Mucosa of stomach (tissue), 1 donor: Measurements from ENCODE around the gene EZH1.
"Not testable (repeated sequence)": the region's sequence is repeated elsewhere in the genome, so short reads cannot be mapped to it uniquely, and the experiment has no call there.

ENCODE experiments used
- H3K27me3 ChIP-seq: one replicate; pipeline ENCODE4 v1.7.0; 2013; ENCODE audit warnings: mild to moderate bottlenecking, low read length; ENCODE audit not compliant: control insufficient read depth, insufficient read depth
- H3K36me3 ChIP-seq: one replicate; pipeline ENCODE4 v1.7.0; 2013; ENCODE audit warnings: low read length; ENCODE audit not compliant: control insufficient read depth, insufficient read depth
- H3K4me1 ChIP-seq: one replicate; pipeline ENCODE4 v1.7.0; 2013; ENCODE audit warnings: mild to moderate bottlenecking, low read length; ENCODE audit not compliant: control insufficient read depth, insufficient read depth
- H3K4me3 ChIP-seq: one replicate; pipeline ENCODE4 v1.7.0; 2013; ENCODE audit warnings: low read length
- H3K9ac ChIP-seq: one replicate; pipeline ENCODE4 v1.7.0; 2013; ENCODE audit warnings: mild to moderate bottlenecking, low read length, moderate library complexity
- H3K9me3 ChIP-seq: one replicate; pipeline ENCODE4 v1.7.0; 2013; ENCODE audit warnings: mild to moderate bottlenecking, low read length, moderate library complexity; ENCODE audit not compliant: control insufficient read depth
- donor health status: Pancreatic carcinoma.

The EZH1 gene

GRCh38 chr17:42780851-42781638 lies 36.2 kb upstream of the EZH1 start:
- Histone ChIP-seq H3K27me3 (peaks cover 59% of the 10 kb centered on the region), H3K4me1 (peaks cover 23% of the 10 kb centered on the region), H3K4me3 (no peak overlapping the region), H3K9ac (peak overlapping the region; percentile 38), H3K36me3 (no peaks in the 10 kb centered on the region), H3K9me3 (no peaks in the 10 kb centered on the region)

GRCh38 chr17:42779936-42780850 lies 35.4 kb upstream of the EZH1 start, which contains the start of gene WNK4:
TSS of gene WNK4 (plus strand) at chr17:42780610. CDS start at chr17:42780699, 89 bp downstream.
- peak within 1 kb of the TSS; percentile 43 for H3K9ac ChIP-seq
- H3K4me3 ChIP-seq = no peak within 1 kb of the TSS
- H3K36me3 ChIP-seq = peaks cover 8% of the 10 kb centered on the region
- H3K27me3 ChIP-seq = peaks cover 50% of the 10 kb centered on the region
- H3K9me3 ChIP-seq = no peaks in the 10 kb centered on the region
- peaks cover 23% of the 10 kb centered on the region for H3K4me1 ChIP-seq

GRCh38 chr17:42779304-42779935 lies 34.6 kb upstream of the EZH1 start:
- Histone ChIP-seq H3K27me3 (peaks cover 42% of the 10 kb centered on the region), H3K4me3 (no peak overlapping the region), H3K4me1 (peaks cover 24% of the 10 kb centered on the region), H3K9ac (peak overlapping the region; percentile 43), H3K36me3 (peaks cover 8% of the 10 kb centered on the region), H3K9me3 (no peaks in the 10 kb centered on the region)

GRCh38 chr17:42778570-42778969 lies 33.7 kb upstream of the EZH1 start:
- H3K27me3 ChIP-seq = peaks cover 34% of the 10 kb centered on the region
- no peak overlapping the region for H3K9ac ChIP-seq
- no peaks in the 10 kb centered on the region for H3K9me3 ChIP-seq
- H3K4me1 ChIP-seq = peaks cover 31% of the 10 kb centered on the region
- H3K4me3 ChIP-seq = no peak overlapping the region
- peaks cover 8% of the 10 kb centered on the region for H3K36me3 ChIP-seq

GRCh38 chr17:42775534-42776098 lies 30.8 kb upstream of the EZH1 start:
- no peaks in the 10 kb centered on the region for H3K9me3 ChIP-seq
- H3K4me3 ChIP-seq = no peak overlapping the region
- H3K27me3 ChIP-seq = peaks cover 5% of the 10 kb centered on the region
- H3K9ac ChIP-seq = no peak overlapping the region
- peaks cover 8% of the 10 kb centered on the region for H3K36me3 ChIP-seq
- H3K4me1 ChIP-seq = peaks cover 31% of the 10 kb centered on the region

GRCh38 chr17:42774066-42774745 lies 29.4 kb upstream of the EZH1 start:
- peaks cover 8% of the 10 kb centered on the region for H3K36me3 ChIP-seq
- H3K27me3 ChIP-seq = no peaks in the 10 kb centered on the region
- H3K4me1 ChIP-seq = peaks cover 19% of the 10 kb centered on the region
- no peaks in the 10 kb centered on the region for H3K9me3 ChIP-seq
- H3K9ac ChIP-seq = peak overlapping the region; percentile 93
- H3K4me3 ChIP-seq = peak overlapping the region; percentile 86

- Histone ChIP-seq H3K27me3 (no peaks in the 10 kb centered on the region), H3K36me3 (peaks cover 8% of the 10 kb centered on the region), H3K9me3 (no peaks in the 10 kb centered on the region), H3K9ac (peak within 1 kb of the TSS; percentile 93), H3K4me3 (peak within 1 kb of the TSS; percentile 86), H3K4me1 (peaks cover 19% of the 10 kb centered on the region)
These were observed 28.6 kb upstream of the EZH1 start, which contains the start of gene VPS25 for GRCh38 chr17:42773290-42774035. TSS of gene VPS25 (plus strand) at chr17:42773449. CDS start at chr17:42773476, 27 bp downstream.

- H3K9me3 ChIP-seq = no peaks in the 10 kb centered on the region
- H3K4me3 ChIP-seq = peak overlapping the region; percentile 86
- no peaks in the 10 kb centered on the region for H3K27me3 ChIP-seq
- peaks cover 8% of the 10 kb centered on the region for H3K36me3 ChIP-seq
- peak overlapping the region; percentile 93 for H3K9ac ChIP-seq
- peaks cover 19% of the 10 kb centered on the region for H3K4me1 ChIP-seq
These were observed 28.1 kb upstream of the EZH1 start for GRCh38 chr17:42772945-42773289.

GRCh38 chr17:42769964-42770363 lies 25.1 kb upstream of the EZH1 start:
- H3K9me3 ChIP-seq, H3K9ac ChIP-seq, H3K27me3 ChIP-seq, H3K36me3 ChIP-seq, H3K4me3 ChIP-seq: not testable (repeated sequence)
- H3K4me1 ChIP-seq = peaks cover 19% of the 10 kb centered on the region

- not testable (repeated sequence) for H3K4me3 ChIP-seq, H3K9ac ChIP-seq, H3K9me3 ChIP-seq, H3K27me3 ChIP-seq, H3K36me3 ChIP-seq
- peaks cover 16% of the 10 kb centered on the region for H3K4me1 ChIP-seq
These were observed 23.2 kb upstream of the EZH1 start for GRCh38 chr17:42768006-42768405.

GRCh38 chr17:42767512-42767911 lies 22.7 kb upstream of the EZH1 start:
- Histone ChIP-seq H3K27me3 (peaks cover 5% of the 10 kb centered on the region), H3K9ac (no peak overlapping the region), H3K36me3 (no peaks in the 10 kb centered on the region), H3K4me1 (peaks cover 13% of the 10 kb centered on the region), H3K9me3 (no peaks in the 10 kb centered on the region), H3K4me3 (no peak overlapping the region)
